Fibroblast of lung (primary cell): ENCODE results near the gene ACSL3.

Experiments
- CTCF ChIP-seq, 2 donors: IDR thresholded peaks in 1 of 2; conservative IDR thresholded peaks in 1 of 2; 1 replicate in 1 of 2; 2 replicates in 1 of 2; pipeline ENCODE4 v1.5.1; 2011 to 2012; ENCODE audit warnings: low read length in 2 of 2, control low read depth in 1 of 2, inconsistent platforms in 1 of 2, low read depth in 1 of 2, mild to moderate bottlenecking in 1 of 2
- EZH2 ChIP-seq: IDR thresholded peaks from 2 replicates; pipeline ENCODE4 v1.5.1; 2012; ENCODE audit warnings: low read length, control low read depth, mild to moderate bottlenecking; ENCODE audit errors: missing control alignments

GRCh38 chr2:222973733-222974132 is 112.9 kb downstream of the ACSL3 start:
- no peak for TF ChIP-seq EZH2
- no peak for TF ChIP-seq CTCF (conservative IDR thresholded peaks at IDR 0.05 in 1 of 2, IDR thresholded peaks at IDR 0.05 in 1 of 2; ENCODE audit: low read depth in 1 of 2, low read length in 2 of 2)
